NCI-H82 treated with DMSO at 0.1 percent for 48 hours (cell line): ENCODE measurements around the gene RTL5.

Experiments used
- DNase-seq: peaks from one replicate; lab custom pipeline; 2025; ENCODE audit not compliant: unreplicated experiment; lab: John Stamatoyannopoulos, UW

RTL5 gene

DNA sequence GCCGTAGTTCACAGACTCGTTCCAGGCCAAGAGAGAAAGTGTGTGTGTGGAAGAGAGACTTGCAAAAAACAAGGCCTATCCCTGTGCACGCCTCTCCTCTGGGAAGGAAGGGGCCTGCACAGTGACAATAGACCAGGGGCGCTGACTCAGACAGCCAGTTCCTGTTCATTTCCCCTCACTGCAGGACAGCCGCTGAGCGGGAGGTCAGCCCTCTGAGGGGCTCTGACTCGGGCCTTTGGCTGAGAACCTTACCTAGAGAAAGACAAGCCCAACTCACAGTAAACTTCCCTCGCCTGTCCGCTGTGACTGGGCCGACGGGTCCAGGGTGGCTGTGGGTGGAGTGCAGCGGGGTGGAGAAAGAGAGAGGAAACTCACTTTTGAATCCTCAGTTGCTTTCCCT is 52.1 kb downstream of the RTL5 start:
- no peak for DNase-seq

GRCh38 chrX:72078411-72078810 is 53.3 kb downstream of the RTL5 start:
- DNase-seq = no peak
